ENCODE measurements around the gene KRT79. TPM values are rescaled to one million over a fixed set of nuclear protein-coding genes. Genes with fewer than 3 reads are reported as not detected.

KRT79 gene
- total and polyA plus RNA-seq, 9 of the 15 experiments (the other 6 are each of a cell fraction or from before 2014, with no cell fraction given): 0.03 to 2.3 (median 0.23) TPM; not detected in 2

DNA sequence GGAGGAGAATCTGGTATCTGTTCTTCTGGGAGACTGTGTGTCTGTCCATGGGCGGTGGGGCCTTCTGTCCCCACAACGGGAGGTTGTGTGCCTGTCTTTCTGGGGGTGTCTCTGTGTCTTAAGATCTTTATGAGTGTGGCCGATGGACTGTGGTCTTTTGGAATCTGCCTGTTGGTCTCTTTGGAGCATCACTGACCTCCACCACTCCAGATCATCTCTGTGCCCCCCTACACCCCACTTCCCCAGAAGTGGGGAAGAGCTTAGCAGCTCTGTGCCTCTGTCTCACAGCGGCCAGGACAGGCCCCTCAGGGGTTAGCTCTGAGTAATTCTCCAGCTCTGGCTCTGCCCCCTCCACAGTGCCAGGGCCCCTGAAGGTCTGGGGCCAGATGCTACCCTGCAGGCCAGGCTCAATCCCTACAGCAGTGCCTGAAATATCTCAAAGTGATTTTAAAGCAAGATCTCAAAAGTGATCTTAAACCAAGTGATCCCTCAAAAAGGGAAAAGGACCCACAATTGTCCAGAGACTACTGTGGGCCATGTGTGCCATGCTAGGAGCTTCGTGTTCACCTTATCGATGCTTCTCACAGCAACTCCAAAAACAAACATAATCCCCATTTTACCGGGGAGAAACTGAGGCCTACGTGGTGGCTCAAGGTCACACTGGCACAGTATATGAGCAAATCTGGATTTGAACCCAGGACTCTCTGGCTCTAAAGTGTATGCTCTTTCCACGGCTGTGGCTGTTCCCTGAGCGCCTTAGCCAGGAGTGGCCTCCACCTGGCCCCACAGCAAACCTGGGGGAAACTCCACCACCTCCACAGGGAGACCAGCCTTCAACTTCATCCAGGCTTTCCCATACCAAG lies 40.7 kb upstream of the KRT79 start (continued):
- TF ChIP-seq, protein P1, sequence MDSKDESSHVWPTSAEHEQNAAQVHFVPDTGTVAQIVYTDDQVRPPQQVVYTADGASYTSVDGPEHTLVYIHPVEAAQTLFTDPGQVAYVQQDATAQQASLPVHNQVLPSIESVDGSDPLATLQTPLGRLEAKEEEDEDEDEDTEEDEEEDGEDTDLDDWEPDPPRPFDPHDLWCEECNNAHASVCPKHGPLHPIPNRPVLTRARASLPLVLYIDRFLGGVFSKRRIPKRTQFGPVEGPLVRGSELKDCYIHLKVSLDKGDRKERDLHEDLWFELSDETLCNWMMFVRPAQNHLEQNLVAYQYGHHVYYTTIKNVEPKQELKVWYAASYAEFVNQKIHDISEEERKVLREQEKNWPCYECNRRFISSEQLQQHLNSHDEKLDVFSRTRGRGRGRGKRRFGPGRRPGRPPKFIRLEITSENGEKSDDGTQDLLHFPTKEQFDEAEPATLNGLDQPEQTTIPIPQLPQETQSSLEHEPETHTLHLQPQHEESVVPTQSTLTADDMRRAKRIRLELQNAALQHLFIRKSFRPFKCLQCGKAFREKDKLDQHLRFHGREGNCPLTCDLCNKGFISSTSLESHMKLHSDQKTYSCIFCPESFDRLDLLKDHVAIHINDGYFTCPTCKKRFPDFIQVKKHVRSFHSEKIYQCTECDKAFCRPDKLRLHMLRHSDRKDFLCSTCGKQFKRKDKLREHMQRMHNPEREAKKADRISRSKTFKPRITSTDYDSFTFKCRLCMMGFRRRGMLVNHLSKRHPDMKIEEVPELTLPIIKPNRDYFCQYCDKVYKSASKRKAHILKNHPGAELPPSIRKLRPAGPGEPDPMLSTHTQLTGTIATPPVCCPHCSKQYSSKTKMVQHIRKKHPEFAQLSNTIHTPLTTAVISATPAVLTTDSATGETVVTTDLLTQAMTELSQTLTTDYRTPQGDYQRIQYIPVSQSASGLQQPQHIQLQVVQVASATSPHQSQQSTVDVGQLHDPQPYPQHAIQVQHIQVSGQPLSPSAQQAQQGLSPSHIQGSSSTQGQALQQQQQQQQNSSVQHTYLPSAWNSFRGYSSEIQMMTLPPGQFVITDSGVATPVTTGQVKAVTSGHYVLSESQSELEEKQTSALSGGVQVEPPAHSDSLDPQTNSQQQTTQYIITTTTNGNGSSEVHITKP (IDR thresholded peaks at IDR 0.05; ENCODE audit: partially characterized antibody): no peak
- peak; percentile 72; the same call in 1 of the 2 replicates for TF ChIP-seq POLR2A (conservative IDR thresholded peaks at IDR 0.05)
- 0 out of 2 replicates have a peak, but pooled peaks have one; percentile 15 for TF ChIP-seq ATF7 (IDR thresholded peaks at IDR 0.05)
- TF ChIP-seq, protein P2, sequence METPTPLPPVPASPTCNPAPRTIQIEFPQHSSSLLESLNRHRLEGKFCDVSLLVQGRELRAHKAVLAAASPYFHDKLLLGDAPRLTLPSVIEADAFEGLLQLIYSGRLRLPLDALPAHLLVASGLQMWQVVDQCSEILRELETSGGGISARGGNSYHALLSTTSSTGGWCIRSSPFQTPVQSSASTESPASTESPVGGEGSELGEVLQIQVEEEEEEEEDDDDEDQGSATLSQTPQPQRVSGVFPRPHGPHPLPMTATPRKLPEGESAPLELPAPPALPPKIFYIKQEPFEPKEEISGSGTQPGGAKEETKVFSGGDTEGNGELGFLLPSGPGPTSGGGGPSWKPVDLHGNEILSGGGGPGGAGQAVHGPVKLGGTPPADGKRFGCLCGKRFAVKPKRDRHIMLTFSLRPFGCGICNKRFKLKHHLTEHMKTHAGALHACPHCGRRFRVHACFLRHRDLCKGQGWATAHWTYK (CRISPR knock-in tag; IDR thresholded peaks at IDR 0.05): 0 out of 2 replicates have a peak, but pooled peaks have one; percentile 49
- no peak for TF ChIP-seq SRSF7 (optimal IDR thresholded peaks at IDR 0.05; ENCODE audit: low read depth, low read length)
- TF ChIP-seq SREBF1 (IDR thresholded peaks at IDR 0.05; ENCODE audit: borderline replicate concordance, low read depth, low read length): no peak
- peak; percentile 56; the same call in 1 of the 2 replicates for TF ChIP-seq PHF8 (IDR thresholded peaks at IDR 0.05; ENCODE audit: borderline replicate concordance, low read length)
- TF ChIP-seq HDGF (IDR thresholded peaks at IDR 0.05): no peak
- TF ChIP-seq, protein P3, sequence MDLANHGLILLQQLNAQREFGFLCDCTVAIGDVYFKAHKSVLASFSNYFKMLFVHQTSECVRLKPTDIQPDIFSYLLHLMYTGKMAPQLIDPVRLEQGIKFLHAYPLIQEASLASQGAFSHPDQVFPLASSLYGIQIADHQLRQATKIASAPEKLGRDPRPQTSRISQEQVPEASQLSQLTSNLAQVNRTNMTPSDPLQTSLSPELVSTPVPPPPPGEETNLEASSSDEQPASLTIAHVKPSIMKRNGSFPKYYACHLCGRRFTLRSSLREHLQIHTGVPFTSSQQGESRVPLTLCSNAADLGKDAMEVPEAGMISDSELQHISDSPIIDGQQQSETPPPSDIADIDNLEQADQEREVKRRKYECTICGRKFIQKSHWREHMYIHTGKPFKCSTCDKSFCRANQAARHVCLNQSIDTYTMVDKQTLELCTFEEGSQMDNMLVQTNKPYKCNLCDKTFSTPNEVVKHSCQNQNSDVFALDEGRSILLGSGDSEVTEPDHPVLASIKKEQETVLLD (IDR thresholded peaks at IDR 0.05): peak; percentile 53; the same call in 1 of the 2 replicates
- no peak for TF ChIP-seq GATAD2B (IDR thresholded peaks at IDR 0.05; ENCODE audit: borderline replicate concordance)
- TF ChIP-seq MXI1 (IDR thresholded peaks at IDR 0.05; ENCODE audit: low read depth, low read length): no peak
- peak; percentile 39 for TF ChIP-seq KDM5B (IDR thresholded peaks at IDR 0.05; ENCODE audit: insufficient replicate concordance, low read depth, low read length)
- no peak for TF ChIP-seq ZNF445 (CRISPR knock-in tag; IDR thresholded peaks at IDR 0.05; ENCODE audit: low read depth)
- TF ChIP-seq RCOR1 (IDR thresholded peaks at IDR 0.05; ENCODE audit: borderline replicate concordance in 1 of 2, low read depth in 2 of 2, low read length in 2 of 2): no peak
- TF ChIP-seq MAFG (tag; conservative IDR thresholded peaks at IDR 0.05): 0 out of 2 replicates have a peak, but pooled peaks have one; percentile 4
- TF ChIP-seq, protein P4, sequence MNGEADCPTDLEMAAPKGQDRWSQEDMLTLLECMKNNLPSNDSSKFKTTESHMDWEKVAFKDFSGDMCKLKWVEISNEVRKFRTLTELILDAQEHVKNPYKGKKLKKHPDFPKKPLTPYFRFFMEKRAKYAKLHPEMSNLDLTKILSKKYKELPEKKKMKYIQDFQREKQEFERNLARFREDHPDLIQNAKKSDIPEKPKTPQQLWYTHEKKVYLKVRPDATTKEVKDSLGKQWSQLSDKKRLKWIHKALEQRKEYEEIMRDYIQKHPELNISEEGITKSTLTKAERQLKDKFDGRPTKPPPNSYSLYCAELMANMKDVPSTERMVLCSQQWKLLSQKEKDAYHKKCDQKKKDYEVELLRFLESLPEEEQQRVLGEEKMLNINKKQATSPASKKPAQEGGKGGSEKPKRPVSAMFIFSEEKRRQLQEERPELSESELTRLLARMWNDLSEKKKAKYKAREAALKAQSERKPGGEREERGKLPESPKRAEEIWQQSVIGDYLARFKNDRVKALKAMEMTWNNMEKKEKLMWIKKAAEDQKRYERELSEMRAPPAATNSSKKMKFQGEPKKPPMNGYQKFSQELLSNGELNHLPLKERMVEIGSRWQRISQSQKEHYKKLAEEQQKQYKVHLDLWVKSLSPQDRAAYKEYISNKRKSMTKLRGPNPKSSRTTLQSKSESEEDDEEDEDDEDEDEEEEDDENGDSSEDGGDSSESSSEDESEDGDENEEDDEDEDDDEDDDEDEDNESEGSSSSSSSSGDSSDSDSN (IDR thresholded peaks at IDR 0.05; ENCODE audit: borderline replicate concordance in 1 of 2, low read depth in 2 of 2, low read length in 2 of 2): no peak
- TF ChIP-seq SMARCA4 (IDR thresholded peaks at IDR 0.05): peak; percentile 58

All from K562 (cell line).